ENCODE measurements around the gene PHACTR1.
"Not testable (repeated sequence)": the region's sequence is repeated elsewhere in the genome, so short reads cannot be mapped to it uniquely, and the experiment has no call there.

Gene PHACTR1

GRCh38 chr6:12903246-12903645, 186.7 kb downstream of the PHACTR1 start:
- DNase-seq (ENCODE audit: low read depth): no peak

- no peak for DNase-seq (ENCODE audit: low read depth)
Observed at GRCh38 chr6:12909833-12910232, 193.3 kb downstream of the PHACTR1 start.

DNA sequence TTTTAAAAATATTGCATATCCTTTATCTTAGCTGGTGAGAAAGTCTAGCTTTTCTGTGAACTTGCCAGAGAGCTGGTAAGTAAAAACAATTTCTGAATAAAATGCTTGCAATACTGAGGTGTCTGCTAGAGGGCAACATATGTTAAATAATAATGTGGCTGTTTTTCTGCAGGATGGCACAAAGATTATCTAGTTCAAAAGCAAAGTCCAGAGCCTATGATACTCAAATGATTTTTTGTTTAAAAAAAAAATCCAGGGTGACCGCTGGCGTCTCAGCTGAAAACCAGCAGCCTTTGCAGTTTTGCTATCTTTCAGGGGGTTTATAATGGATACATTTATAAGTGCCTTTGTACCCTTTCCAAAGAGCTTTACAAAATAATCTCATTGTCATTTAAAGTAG, 194.9 kb downstream of the PHACTR1 start:
- peak; percentile 24 for DNase-seq (ENCODE audit: low read depth)

- DNase-seq (ENCODE audit: low read depth): no peak
Observed at GRCh38 chr6:12913201-12913600, 196.6 kb downstream of the PHACTR1 start.

GRCh38 chr6:12916006-12916405, 199.4 kb downstream of the PHACTR1 start:
- no peak for DNase-seq (ENCODE audit: low read depth)

GRCh38 chr6:12916420-12917136, 200.0 kb downstream of the PHACTR1 start:
- no peak for DNase-seq (ENCODE audit: low read depth)

- DNase-seq (ENCODE audit: low read depth): no peak
Observed at GRCh38 chr6:12921467-12921866, 204.9 kb downstream of the PHACTR1 start.

DNA sequence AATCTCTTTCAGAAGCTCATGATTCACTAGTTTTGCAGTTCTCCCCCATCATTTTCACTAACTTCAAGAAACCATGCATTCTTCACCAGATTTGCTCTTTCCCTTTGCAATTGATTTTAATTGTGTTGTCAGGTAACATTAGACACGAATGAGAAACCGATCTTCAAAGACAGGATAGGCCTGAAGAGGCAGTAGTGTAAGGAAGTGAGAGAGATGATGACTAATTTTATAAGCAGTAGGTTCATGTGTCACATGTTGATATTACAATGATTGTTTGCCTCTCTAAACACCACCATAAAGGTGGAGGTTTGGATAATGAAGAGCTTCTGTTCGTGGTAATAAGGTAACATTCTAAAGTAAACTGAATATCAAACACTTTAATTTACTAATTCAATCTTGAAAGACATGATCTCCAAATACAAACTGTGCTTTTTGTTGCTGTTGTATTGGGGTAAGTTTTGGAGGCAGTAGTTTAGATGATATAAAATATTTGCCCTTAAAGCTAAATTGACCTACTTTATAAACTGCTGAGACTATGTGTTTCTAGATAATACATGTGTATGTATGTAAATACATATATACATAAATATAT, 207.2 kb downstream of the PHACTR1 start:
- no peak for DNase-seq (ENCODE audit: low read depth)

DNA sequence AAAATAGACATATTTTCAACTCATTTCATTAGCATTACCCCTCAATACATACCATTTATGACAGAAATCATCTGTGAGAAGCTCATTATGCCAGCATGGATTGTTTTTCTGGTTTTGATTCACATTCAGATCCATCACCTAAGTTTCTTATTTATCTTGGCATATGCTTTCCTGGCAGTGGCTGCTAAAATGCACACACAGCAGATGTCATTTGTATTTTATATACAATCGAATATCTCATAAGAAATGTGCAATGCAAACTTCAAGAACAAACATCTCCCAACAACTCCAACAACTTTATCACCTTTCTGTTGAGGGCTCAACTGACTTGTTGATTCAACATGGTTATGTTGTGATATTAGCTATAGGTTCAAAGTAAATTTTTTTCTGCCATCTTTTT, 208.3 kb downstream of the PHACTR1 start:
- DNase-seq (ENCODE audit: low read depth): no peak

DNA sequence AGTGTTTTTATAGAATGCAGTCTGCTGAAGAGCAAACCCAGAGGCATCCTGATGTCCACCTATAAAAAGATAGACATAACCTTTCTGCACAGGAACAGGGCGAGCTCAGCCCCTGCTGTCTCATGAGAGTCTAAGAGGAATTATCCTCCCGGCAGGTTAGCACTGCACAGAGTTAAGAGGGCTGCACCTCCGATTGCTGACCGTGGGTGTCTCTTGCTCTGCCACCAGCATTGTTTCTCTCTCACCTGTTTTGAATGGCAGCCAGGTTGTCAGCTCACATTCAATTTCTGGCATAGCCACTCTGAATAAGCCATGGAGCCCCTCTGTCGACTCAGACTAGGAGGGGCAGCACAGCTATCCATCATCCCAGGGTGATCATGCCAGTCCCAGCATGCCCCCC, 211.2 kb downstream of the PHACTR1 start:
- DNase-seq (ENCODE audit: low read depth): no peak

- DNase-seq (ENCODE audit: low read depth): no peak
Observed at GRCh38 chr6:12929678-12930077, 213.1 kb downstream of the PHACTR1 start.

DNA sequence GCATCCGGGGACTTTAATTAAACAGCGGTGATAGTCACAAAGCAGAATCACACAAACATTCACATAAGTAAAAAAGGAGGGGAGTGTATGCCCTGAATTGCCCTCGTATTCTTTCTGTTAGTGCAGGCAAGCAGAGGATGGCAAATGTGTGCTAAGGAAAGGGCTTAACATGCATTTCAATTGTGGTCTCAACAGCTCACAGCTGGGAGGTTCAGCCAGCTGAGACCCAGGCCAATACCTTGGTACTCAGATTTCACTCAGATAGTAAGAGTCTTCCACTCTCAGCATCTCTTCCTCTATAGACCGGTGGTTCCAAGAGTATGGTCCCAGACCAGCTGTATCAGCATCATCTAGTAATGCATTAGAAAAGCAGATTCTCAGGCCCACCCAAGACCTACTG, 215.1 kb downstream of the PHACTR1 start:
- DNase-seq (ENCODE audit: low read depth): no peak

DNA sequence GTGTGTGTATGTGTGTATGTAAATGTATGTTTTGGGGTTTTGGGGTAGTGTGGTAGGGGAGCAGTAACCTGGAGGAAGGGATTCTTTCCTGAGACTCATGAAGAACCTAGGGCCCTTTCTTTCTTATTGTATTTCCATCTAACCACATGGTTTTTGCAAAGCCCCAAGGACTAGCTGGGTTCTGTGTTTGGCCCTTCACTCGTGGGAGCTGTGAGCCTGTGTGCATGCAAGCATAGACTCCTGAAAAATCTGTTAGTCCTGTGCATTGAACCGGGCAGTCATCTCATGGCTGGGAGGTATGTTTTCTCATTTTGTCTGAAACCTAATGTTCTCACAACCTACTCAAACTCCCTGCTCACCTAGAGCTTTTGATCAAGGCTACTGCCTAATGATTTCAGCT, 219.1 kb downstream of the PHACTR1 start:
- DNase-seq (ENCODE audit: low read depth): no peak

- no peak for DNase-seq (ENCODE audit: low read depth)
Observed at GRCh38 chr6:12937971-12938370, 221.4 kb downstream of the PHACTR1 start.

DNA sequence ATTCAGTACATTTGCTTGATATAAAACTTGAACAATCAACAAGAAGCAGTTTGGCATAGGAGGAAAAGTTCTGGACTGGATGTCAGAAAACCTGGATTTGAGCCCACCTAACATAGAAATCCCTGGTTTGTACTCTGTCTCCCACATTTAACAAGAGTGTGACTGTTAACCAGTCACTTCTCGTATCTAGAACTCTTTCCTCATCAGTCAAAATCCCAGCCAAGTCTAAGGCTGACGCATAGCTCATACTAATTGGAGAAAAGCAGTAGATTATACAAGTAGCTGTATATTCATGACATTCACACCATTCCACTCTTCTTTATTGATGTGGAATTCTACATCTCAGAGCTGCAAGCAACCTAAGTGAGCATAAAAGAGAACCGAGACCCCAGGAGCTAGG, 222.7 kb downstream of the PHACTR1 start:
- no peak for DNase-seq (ENCODE audit: low read depth)

DNA sequence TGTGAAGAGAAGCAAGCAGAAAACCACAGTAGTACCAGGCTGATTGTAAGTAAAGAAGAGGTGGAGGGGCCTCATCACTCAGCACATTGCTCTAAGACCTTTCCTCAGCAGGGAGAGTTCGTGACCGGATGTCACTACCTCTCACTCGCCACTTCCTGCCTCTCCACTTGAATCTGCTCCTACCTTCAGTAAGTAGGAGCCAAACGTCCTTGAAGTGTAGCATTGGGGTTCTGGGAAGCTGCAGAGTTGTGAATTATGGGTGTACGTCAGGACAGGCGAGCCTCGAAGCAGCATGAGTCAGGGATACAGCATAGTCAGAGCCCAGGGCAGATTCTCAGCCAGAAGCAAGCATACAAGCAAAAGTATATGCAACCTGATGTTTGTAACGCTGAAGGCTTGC, 224.9 kb downstream of the PHACTR1 start:
- DNase-seq (ENCODE audit: low read depth): no peak

- DNase-seq (ENCODE audit: low read depth): no peak
Observed at GRCh38 chr6:12943549-12943948, 227.0 kb downstream of the PHACTR1 start.

GRCh38 chr6:12944001-12944400, 227.4 kb downstream of the PHACTR1 start:
- no peak for DNase-seq (ENCODE audit: low read depth)

DNA sequence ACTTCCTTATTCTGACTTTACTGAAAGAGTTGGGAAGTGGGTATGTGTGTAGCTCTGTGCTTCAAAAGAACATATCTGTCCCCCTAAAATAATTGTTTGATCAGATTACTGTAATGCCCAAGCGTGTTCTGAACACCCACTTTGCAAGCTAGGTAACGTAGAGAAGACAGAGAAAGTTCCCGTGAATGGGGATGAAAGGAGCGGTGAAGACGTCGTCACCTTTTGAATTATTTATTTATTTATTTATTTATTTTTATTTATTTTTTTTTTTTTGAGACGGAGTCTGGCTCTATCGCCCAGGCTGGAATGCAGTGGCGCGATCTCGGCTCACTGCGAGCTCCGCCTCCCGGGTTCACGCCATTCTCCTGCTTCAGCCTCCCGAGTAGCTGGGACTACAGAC, 228.0 kb downstream of the PHACTR1 start:
- DNase-seq (ENCODE audit: low read depth): not testable (repeated sequence)

DNA sequence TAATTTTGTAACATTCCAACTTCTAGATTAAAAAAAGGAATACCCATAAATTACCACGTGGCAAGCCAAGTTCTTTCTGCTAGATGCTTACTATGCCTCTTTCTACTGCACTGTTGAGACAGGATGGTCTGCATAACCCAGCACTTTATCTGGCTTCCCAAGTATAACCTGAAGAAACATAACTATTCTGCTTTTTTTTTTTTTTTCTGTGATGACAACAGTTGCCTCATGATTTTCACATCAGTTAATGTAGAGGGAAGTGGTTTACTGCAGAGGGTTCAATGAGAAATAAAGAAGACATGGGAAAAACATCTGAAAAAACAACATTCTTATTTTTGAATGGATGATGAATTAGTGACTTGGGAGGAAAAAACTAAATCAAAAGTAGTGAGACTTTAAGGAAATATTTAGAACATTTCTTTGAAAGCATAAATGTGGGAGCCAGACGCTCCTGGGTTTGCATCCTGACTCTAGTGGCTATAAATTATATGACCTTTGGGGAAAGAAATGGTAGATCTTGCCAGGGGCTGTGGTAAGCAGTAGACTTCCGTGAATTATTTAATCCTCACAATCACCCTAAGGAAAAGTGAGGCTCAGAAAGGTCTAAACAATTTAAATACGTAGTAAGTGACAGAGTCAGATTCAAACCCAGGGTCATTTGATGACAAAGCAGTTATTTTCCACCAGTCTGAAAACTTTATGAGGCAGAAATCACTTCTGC, 230.7 kb downstream of the PHACTR1 start:
- DNase-seq (ENCODE audit: low read depth): no peak

- no peak for DNase-seq (ENCODE audit: low read depth)
Observed at GRCh38 chr6:12947967-12948366, 231.4 kb downstream of the PHACTR1 start.

DNA sequence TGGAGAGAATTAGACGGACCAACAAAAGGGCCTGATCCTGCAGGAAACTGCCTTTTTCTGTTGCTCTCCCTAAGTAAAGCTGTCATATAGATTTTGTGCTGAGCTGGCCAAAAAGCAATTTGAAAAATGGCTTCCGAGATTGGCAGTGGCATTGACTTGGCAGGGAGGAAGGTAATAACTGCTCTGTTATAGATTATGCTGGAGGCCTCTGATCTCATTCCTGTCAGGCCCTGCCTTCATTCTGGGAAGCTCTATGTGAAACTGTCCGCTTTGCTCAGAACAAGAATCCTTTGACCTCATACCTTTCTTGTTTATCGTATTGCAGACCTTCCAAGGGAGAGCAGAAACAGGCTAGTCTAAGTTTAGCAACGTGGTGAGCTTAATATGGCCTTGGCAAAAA, 234.4 kb downstream of the PHACTR1 start:
- DNase-seq (ENCODE audit: low read depth): no peak

- no peak for DNase-seq (ENCODE audit: low read depth)
Observed at GRCh38 chr6:12951415-12951814, 234.8 kb downstream of the PHACTR1 start.
